Suprapubic skin (tissue), 4 donors: ENCODE measurements around the gene LYSMD1. TPM values are rescaled to one million over a fixed set of nuclear protein-coding genes. Genes with fewer than 3 reads are reported as not detected.

Experiments used
- DNase-seq, 2 donors: peaks; one replicate each; pipeline ENCODE4 v3.0.0-alpha.2; 2019; ENCODE audit warnings: low spot score in 2 of 2
- H3K27ac ChIP-seq: fragments of 200-600 bp; sonication (generic); one replicate; pipeline ENCODE4 v1.5.1; 2019
- H3K27me3 ChIP-seq: fragments of 200-600 bp; sonication (generic); one replicate; pipeline ENCODE4 v1.5.1; 2019
- H3K36me3 ChIP-seq: fragments of 200-600 bp; sonication (generic); one replicate; pipeline ENCODE4 v1.5.1; 2019
- H3K4me1 ChIP-seq: fragments of 200-600 bp; sonication (generic); one replicate; pipeline ENCODE4 v1.5.1; 2019
- H3K4me3 ChIP-seq: fragments of 200-600 bp; sonication (generic); one replicate; pipeline ENCODE4 v1.5.1; 2019; ENCODE audit warnings: mild to moderate bottlenecking
- H3K9me3 ChIP-seq: fragments of 200-600 bp; sonication (generic); one replicate; pipeline ENCODE4 v1.5.1; 2019
- EP300 ChIP-seq: sonication (generic); formaldehyde crosslinking; IDR thresholded peaks from one replicate; pipeline ENCODE4 v1.6.1; 2017; ENCODE audit warnings: antibody characterized with exemption
- POLR2A ChIP-seq, 2 donors: fragments of 450-650 bp; IDR thresholded peaks; one replicate each; pipeline ENCODE4 v1.6.1; 2017; ENCODE audit warnings: antibody characterized with exemption in 2 of 2, mild to moderate bottlenecking in 2 of 2, moderate library complexity in 2 of 2
- POLR2AphosphoS5 ChIP-seq, 3 donors: sonication (generic); formaldehyde crosslinking; IDR thresholded peaks; one replicate each; pipeline ENCODE4 v1.6.1; 2017; ENCODE audit warnings: antibody characterized with exemption in 3 of 3
- WGBS: methylation state at CpG from one replicate; pipeline ENCODE4 v1.1.5; 2018; 5-methylcytosine and 5-hydroxymethylcytosine counted together
- total RNA-seq, 4 donors: library from RNA; depleted of rRNA; stranded (reverse); fragments of >200 nt; gene quantifications; one replicate each; pipeline ENCODE4 v1.1.0, GENCODE V29; 2016
- TF ChIP-seq, protein P1 (sequence below), 2 donors: fragments of 200-600 bp in 1 of 2; fragments of 450-650 bp in 1 of 2; sonication (generic) in 1 of 2; IDR thresholded peaks; one replicate each; pipeline ENCODE4 v1.5.1; 2016 to 2019; ENCODE audit warnings: antibody characterized with exemption in 2 of 2, mild to moderate bottlenecking in 1 of 2, moderate library complexity in 1 of 2

Gene LYSMD1
- total RNA-seq, 4 donors from 2014 or later: 8.4 to 15.2 (median 12.5) TPM

GRCh38 chr1:151144474-151145303 lies 21.0 kb downstream of the LYSMD1 start:
- Histone ChIP-seq H3K9me3 (no peaks in the 10 kb centered on the region), H3K27me3 (no peaks in the 10 kb centered on the region), H3K27ac (peak overlapping the region; percentile 9), H3K36me3 (peaks cover 6% of the 10 kb centered on the region), H3K4me3 (peak overlapping the region; percentile 91), H3K4me1 (peaks cover 27% of the 10 kb centered on the region)
- DNase-seq: no peak
- no peak for TF ChIP-seq EP300
- 53% methylated on average over 7 of the region's 7 CpGs for WGBS

DNA sequence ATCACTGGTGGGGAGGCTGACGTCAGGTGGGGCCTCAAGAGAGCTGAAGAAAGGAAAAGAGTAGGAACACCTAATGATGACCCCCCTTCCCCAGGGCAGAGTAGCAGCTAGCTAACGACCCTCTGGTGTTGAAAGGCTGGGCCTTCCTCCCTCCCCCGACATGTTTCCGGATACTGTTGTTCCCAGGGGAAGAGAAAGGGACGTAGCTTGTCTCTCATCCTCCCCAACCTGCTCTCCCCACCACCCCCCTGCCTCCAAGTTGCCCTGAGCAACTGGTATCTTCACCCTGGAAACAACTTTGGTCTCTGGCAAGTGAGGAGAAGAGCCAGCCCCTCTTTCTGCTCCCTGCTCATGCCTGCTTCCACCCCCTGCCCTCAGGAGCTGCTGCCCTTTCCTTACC lies 21.7 kb downstream of the LYSMD1 start:
- Histone ChIP-seq H3K27ac (no peak overlapping the region), H3K9me3 (no peaks in the 10 kb centered on the region), H3K4me1 (peaks cover 27% of the 10 kb centered on the region), H3K27me3 (no peaks in the 10 kb centered on the region), H3K4me3 (no peak overlapping the region), H3K36me3 (peaks cover 9% of the 10 kb centered on the region)
- DNase-seq: no peak
- TF ChIP-seq POLR2A (IDR thresholded peaks at IDR 0.05): no peak
- no peak for TF ChIP-seq POLR2AphosphoS5 (IDR thresholded peaks at IDR 0.05)
- TF ChIP-seq, protein P1, sequence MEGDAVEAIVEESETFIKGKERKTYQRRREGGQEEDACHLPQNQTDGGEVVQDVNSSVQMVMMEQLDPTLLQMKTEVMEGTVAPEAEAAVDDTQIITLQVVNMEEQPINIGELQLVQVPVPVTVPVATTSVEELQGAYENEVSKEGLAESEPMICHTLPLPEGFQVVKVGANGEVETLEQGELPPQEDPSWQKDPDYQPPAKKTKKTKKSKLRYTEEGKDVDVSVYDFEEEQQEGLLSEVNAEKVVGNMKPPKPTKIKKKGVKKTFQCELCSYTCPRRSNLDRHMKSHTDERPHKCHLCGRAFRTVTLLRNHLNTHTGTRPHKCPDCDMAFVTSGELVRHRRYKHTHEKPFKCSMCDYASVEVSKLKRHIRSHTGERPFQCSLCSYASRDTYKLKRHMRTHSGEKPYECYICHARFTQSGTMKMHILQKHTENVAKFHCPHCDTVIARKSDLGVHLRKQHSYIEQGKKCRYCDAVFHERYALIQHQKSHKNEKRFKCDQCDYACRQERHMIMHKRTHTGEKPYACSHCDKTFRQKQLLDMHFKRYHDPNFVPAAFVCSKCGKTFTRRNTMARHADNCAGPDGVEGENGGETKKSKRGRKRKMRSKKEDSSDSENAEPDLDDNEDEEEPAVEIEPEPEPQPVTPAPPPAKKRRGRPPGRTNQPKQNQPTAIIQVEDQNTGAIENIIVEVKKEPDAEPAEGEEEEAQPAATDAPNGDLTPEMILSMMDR (IDR thresholded peaks at IDR 0.05): no peak
- TF ChIP-seq EP300: no peak
- WGBS: 82% methylated on average over 4 of the region's 5 CpGs

- no peak overlapping the region for H3K27ac ChIP-seq
These were observed 22.7 kb downstream of the LYSMD1 start for GRCh38 chr1:151143057-151143435.

DNA sequence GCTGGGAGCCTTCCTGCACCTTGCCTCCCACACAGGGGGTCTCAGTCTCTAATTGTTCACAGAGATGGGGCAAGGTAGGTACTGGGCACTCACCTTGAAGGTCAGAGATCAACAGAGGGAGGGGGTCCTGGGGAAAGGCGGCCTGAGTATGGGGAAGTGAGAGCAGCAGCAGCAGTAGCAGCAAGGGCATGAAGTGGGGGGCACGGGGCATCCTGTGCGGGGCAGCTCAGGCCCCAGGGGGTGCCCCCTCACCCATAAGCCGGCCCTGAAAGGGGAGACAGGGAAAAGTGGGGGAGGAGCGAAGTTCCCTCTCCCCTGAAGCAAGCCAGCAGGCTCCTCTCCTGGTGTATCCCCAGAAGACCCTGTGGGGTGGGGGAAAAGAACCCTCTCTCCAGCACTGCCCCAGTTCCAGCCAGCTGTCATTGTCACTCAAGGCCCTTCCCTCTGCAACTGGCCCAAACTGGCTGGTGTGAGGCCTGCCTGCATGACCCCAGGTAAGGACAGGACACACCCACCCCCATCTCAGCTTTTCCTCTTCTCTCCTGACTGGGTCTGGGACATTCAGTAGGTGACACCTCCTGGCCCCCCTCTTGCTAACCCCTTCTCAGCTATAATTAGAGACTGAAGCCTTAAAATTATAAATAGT lies 23.2 kb downstream of the LYSMD1 start:
- WGBS: 83% methylated on average over 1 of the region's 5 CpGs
- Histone ChIP-seq H3K27me3 (no peaks in the 10 kb centered on the region), H3K27ac (no peak overlapping the region), H3K4me3 (no peak overlapping the region), H3K9me3 (no peaks in the 10 kb centered on the region), H3K36me3 (peaks cover 21% of the 10 kb centered on the region), H3K4me1 (peaks cover 27% of the 10 kb centered on the region)
- peak in 1 of 2 donors; percentile 29 for DNase-seq
- TF ChIP-seq POLR2A (IDR thresholded peaks at IDR 0.05) (no peak), EP300 (no peak), POLR2AphosphoS5 (IDR thresholded peaks at IDR 0.05) (no peak)
- TF ChIP-seq, protein P1 (IDR thresholded peaks at IDR 0.05): no peak

More at GRCh38 chr1:151143057-151143435, 22.7 kb downstream of the LYSMD1 start:
- Histone ChIP-seq H3K9me3 (no peaks in the 10 kb centered on the region), H3K4me1 (peaks cover 27% of the 10 kb centered on the region), H3K27me3 (no peaks in the 10 kb centered on the region), H3K4me3 (no peak overlapping the region), H3K36me3 (peaks cover 16% of the 10 kb centered on the region)
- TF ChIP-seq POLR2A (IDR thresholded peaks at IDR 0.05) (no peak), POLR2AphosphoS5 (IDR thresholded peaks at IDR 0.05) (no peak), EP300 (no peak)
- TF ChIP-seq, protein P1 (IDR thresholded peaks at IDR 0.05): no peak
- 78% methylated on average over 7 of the region's 7 CpGs for WGBS
- DNase-seq: no peak

GRCh38 chr1:151137789-151138188 lies 27.9 kb downstream of the LYSMD1 start:
- H3K27me3 ChIP-seq: no peaks in the 10 kb centered on the region
- TF ChIP-seq POLR2A (IDR thresholded peaks at IDR 0.05): no peak
- H3K27ac ChIP-seq: no peak overlapping the region
- DNase-seq: no peak
- H3K36me3 ChIP-seq: peaks cover 45% of the 10 kb centered on the region
- no peak overlapping the region for H3K4me3 ChIP-seq
- no peaks in the 10 kb centered on the region for H3K9me3 ChIP-seq
- H3K4me1 ChIP-seq: no peaks in the 10 kb centered on the region
- WGBS: 97% methylated on average over 7 of the region's 7 CpGs
